Left cardiac atrium (tissue), 4 donors: Measurements from ENCODE around the gene DPPA4. TPM values are rescaled to one million over a fixed set of nuclear protein-coding genes. Genes with fewer than 3 reads are reported as not detected.

Experiments used
- ATAC-seq, 2 donors: fragments of 200-7000 bp; cut with Tn5 transposase; one replicate each; pipeline ENCODE4 v1.9.1; 2020; ENCODE audit warnings: mild to moderate bottlenecking in 2 of 2, moderate library complexity in 2 of 2
- DNase-seq: peaks from one replicate; pipeline ENCODE4 v3.0.0-alpha.2; 2020
- intact Hi-C, 2 donors: fragments of 100-400 bp; cut with DNase I; formaldehyde crosslinking; loops; one replicate each; pipeline versions ENCODE4 v1.14.1 to v1.15.1; 2022 to 2023
- total RNA-seq, 2 donors: library from RNA; stranded (reverse); fragmentation: NEBNext Ultra II Directional; extraction: Animal tissue kit (Norgen Biotek cat#: 25700); gene quantifications; one replicate each; pipeline ENCODE4 v1.2.1, GENCODE V29; 2021
- donor health status: DM: no; HTN: yes; CAD: no.
- donor health status: DM: no; HTN: yes; CAD: no; lungs with severe emphysema.
- donor health status: DM: yes; HTN: yes; CAD: no.
- donor health status: Dilated cardiomyopathy.

DPPA4 gene
- total RNA-seq, 2 donors from 2014 or later: not detected

- DNase-seq (no peak), ATAC-seq (no peak)
- intact Hi-C loops: no loop called here
Observed at GRCh38 chr3:109339714-109340648, 2.6 kb upstream of the DPPA4 start.

GRCh38 chr3:109339197-109339596, 1.9 kb upstream of the DPPA4 start:
- ATAC-seq: no peak
- intact Hi-C loops: no loop called here
- DNase-seq: no peak

GRCh38 chr3:109338322-109338721, 976 bp upstream of the DPPA4 start:
- ATAC-seq (no peak), DNase-seq (no peak)

GRCh38 chr3:109336291-109336861, 970 bp downstream of the DPPA4 start:
- intact Hi-C loops: no loop called here
- peak; percentile 41 to 85 for ATAC-seq
- DNase-seq: peak; percentile 31

More at GRCh38 chr3:109338322-109338721, 976 bp upstream of the DPPA4 start:
- intact Hi-C loops: no loop called here

- ATAC-seq (no peak), DNase-seq (no peak)
- intact Hi-C loops: no loop called here
Observed at GRCh38 chr3:109334572-109334971, 2.8 kb downstream of the DPPA4 start.

- DNase-seq (no peak), ATAC-seq (no peak)
- intact Hi-C loops: no loop called here
Observed at GRCh38 chr3:109331692-109332091, 5.7 kb downstream of the DPPA4 start.

GRCh38 chr3:109330405-109330804, 6.9 kb downstream of the DPPA4 start:
- DNase-seq (no peak), ATAC-seq (no peak)
- intact Hi-C loops: no loop called here

- intact Hi-C loops: no loop called here
- DNase-seq: no peak
- ATAC-seq: no peak
Observed at GRCh38 chr3:109328202-109328601, 9.1 kb downstream of the DPPA4 start.

- intact Hi-C loops: no loop called here
- DNase-seq: no peak
- no peak for ATAC-seq
Observed at GRCh38 chr3:109325657-109326056, 11.7 kb downstream of the DPPA4 start.

GRCh38 chr3:109325109-109325508, 12.2 kb downstream of the DPPA4 start:
- DNase-seq: no peak
- ATAC-seq: no peak
- intact Hi-C loops: no loop called here

GRCh38 chr3:109316162-109316730, 21.1 kb downstream of the DPPA4 start, which contains the start of gene DPPA2:
Gene DPPA2 (minus strand): TSS chr3:109316517. CDS start chr3:109314542, 1,975 bp downstream.
- DNase-seq (no peak), ATAC-seq (no peak)
- intact Hi-C loops: no loop called here

GRCh38 chr3:109313061-109313460, 24.3 kb downstream of the DPPA4 start:
- no peak for DNase-seq
- ATAC-seq: no peak
- intact Hi-C loops: no loop called here

GRCh38 chr3:109297496-109297895, 39.9 kb downstream of the DPPA4 start:
- no peak for DNase-seq
- intact Hi-C loops: no loop called here
- ATAC-seq: no peak

GRCh38 chr3:109284071-109284470, 53.3 kb downstream of the DPPA4 start:
- DNase-seq: no peak
- intact Hi-C loops: no loop called here
- no peak for ATAC-seq

- DNase-seq (no peak), ATAC-seq (no peak)
- intact Hi-C loops: no loop called here
Observed at GRCh38 chr3:109278546-109278945, 58.8 kb downstream of the DPPA4 start.

GRCh38 chr3:109278141-109278540, 59.2 kb downstream of the DPPA4 start:
- DNase-seq: no peak
- ATAC-seq: no peak
- intact Hi-C loops: no loop called here
